Fibroblast of skin of back (primary cell): ENCODE data around the gene TBC1D10A.
"Not testable (repeated sequence)": the region's sequence is repeated elsewhere in the genome, so short reads cannot be mapped to it uniquely, and the experiment has no call there.

Source experiments
- DNase-seq: peaks from one replicate; pipeline ENCODE4 v3.0.0-alpha.2; 2013

Gene TBC1D10A

GRCh38 chr22:30347255-30347892 lies 20.6 kb upstream of the TBC1D10A start:
- DNase-seq, result no peak

DNA sequence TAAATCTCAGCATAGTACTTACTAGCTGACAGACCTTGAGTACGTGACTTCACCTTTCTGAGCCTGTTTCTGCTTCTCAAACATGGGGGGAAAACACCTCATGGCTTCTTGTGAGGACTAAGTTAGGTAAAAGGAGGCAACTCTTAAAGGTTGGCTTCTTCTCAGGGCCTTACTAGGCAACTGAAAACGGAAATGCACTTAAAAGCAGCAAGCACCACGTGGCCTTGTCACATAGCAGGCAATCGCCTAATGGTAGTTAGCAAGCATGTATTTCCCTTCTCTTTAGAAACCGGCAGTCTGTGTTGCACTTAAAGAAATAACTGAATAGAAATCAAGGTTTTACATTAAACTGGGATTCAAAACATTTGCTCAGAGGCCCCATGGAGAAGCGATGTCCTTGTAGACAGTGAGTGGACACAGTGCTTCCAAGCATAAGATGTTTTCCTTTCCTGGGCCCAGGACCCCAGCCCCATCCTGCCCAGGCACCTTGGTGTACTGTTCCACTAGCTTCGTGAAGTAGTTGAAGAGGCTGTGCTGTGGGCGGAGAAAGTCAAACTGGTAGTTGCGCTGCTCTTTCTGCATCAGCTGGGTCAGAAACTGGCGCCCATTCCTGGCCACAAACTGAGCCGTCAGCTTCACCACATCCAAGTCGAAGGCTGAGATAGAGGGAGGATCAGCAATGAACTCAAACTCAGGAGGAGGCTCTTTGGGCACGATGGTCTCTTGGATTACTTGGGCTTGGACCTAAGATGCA lies 17.9 kb upstream of the TBC1D10A start:
- DNase-seq, result no peak

- no peak for DNase-seq
Measured at GRCh38 chr22:30340911-30341685, 14.4 kb upstream of the TBC1D10A start.

DNA sequence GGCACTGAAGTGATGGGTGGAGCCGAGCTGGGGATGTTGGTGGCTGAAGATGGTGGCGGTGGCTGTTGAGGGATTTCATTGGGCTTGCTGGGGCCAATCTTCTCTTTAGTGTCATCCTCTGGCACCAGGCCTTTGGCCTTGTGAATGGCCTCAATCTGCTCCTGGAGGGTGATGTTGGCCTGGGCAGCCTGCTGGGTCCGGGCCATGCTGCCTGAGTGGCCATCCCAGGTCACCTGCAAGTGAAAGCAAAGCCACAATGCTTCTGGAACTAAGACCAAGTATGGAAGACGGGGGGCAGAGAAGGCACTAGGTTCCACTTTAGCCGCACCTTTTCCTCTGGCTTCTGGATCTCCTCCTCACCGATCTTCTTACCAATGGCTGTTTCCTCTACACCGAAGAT lies 12.1 kb upstream of the TBC1D10A start:
- no peak for DNase-seq

DNA sequence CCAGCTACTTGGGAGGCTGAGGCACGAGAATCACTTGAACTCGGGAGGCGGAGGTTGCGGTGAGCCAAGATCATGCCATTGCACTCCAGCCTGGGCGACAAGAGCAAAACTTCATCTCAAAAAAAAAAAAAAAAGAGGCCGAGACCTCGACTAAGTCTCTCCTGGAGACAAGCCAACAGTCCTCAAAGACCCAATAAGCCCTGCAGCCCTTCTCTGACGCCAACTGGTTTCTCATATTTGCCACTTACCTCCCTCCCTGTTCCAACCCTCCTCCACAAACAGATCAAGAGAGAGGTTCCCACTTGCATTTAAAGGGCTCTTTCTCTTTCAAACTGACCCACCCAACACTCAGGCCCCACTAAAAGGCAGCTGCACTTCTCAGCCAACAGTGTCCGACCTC lies 11.6 kb upstream of the TBC1D10A start:
- DNase-seq, result not testable (repeated sequence)

- DNase-seq, result no peak
Measured at GRCh38 chr22:30337461-30337778, 10.7 kb upstream of the TBC1D10A start.

GRCh38 chr22:30336752-30337460 lies 10.2 kb upstream of the TBC1D10A start:
- DNase-seq, result no peak

DNA sequence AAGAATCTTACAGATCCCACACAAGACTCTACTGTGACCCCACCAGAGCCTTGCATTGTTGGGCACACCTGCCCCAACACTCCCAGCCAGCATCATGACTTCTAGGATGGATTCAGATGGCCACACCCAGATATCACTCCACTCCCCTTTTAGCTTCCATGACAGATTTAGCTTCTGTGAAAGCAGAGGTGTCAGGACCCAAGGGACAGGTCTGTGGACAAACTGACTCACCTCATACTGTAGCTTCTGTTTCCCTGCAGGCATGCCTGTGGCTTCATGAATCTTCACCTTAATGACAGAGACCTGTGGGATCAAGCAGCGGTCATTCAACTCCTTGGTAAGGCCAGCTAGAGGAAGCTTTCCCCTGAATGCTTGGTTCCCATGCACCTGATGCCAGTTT lies 8.5 kb upstream of the TBC1D10A start:
- no peak for DNase-seq

GRCh38 chr22:30334646-30335045 lies 7.9 kb upstream of the TBC1D10A start:
- DNase-seq, result no peak

- DNase-seq, result no peak
Measured at GRCh38 chr22:30333707-30334087, 7.0 kb upstream of the TBC1D10A start.

GRCh38 chr22:30332994-30333706 lies 6.4 kb upstream of the TBC1D10A start:
- no peak for DNase-seq

DNA sequence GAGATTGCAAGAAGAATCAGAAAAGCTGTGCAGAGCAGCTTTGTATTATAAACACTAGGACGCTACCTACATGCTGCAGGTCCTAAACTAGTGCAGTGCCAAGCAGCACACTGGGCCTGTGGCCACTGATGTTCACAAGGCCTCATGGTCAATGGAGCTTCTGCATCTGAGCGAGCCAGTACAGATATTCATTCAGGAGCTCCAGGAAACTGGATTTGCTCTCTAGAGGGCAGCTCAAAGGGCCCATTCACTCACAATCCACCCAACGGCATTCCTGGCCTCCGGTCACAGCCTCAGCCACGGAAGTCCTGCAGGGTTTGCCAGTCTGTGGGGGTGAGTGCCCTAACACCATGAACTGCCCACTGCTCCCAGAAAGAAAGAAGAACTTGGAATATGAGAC lies 5.8 kb upstream of the TBC1D10A start:
- DNase-seq, result no peak

DNA sequence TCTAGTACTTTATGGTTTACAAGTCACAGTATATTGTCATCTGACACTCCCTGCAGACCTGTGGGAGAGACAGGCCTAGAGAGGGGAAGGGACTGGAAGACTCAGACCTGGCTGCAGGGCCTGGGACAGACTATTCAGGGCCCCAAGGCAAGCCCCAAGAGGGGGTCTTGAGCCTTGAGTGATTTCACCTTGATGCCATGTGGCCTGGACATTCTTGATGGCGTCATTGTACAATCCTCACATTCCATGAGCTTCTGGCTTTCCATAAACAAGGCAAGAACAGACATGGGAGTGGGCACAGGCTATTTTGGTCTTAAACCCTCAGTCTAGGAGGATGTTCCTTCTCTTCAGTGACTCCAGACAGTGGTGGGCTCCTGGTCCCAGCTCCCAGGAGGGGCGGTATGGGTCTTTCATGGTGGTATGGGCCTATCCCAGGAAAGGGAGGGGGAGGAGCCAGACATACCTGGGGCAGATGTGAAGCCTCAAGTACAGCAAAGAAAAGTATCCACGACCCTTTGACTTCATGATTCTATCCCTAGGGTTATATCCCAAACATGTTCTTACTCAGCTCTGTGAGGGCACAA lies 1.8 kb upstream of the TBC1D10A start:
- peak; percentile 62 for DNase-seq

GRCh38 chr22:30327864-30328345 lies 1.2 kb upstream of the TBC1D10A start:
- no peak for DNase-seq

- DNase-seq, result no peak
Measured at GRCh38 chr22:30326255-30326705, 461 bp downstream of the TBC1D10A start.

DNA sequence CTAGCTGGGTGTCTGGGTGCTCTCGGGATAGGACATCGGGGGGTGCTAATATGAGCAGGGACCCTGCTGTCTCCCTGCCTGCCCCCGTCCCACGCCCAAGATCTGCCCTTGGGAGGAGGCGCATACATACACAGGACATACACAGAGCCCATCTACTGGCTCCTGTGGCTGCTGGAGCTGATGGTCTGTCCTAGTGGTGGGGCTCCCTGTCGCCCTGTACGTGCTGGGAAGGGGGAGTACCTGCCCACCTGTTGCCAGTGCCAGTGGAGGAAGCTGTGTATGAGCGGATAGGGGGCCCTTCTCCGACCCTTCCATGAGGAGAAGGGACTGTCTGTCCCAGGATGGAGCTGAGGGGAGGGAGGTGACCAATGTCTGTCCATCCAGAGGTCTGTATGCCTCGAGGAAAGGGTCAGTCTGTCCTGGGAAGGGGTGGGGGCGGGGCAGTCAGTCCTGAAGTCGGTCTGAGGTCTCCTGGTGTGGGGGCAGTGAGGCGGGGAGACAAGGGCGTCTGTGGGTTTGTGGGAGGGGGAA lies 952 bp downstream of the TBC1D10A start:
- no peak for DNase-seq

GRCh38 chr22:30325065-30325720 lies 1.5 kb downstream of the TBC1D10A start:
- peak; percentile 90 for DNase-seq

GRCh38 chr22:30324014-30324730 lies 2.6 kb downstream of the TBC1D10A start:
- peak; percentile 61 for DNase-seq

DNA sequence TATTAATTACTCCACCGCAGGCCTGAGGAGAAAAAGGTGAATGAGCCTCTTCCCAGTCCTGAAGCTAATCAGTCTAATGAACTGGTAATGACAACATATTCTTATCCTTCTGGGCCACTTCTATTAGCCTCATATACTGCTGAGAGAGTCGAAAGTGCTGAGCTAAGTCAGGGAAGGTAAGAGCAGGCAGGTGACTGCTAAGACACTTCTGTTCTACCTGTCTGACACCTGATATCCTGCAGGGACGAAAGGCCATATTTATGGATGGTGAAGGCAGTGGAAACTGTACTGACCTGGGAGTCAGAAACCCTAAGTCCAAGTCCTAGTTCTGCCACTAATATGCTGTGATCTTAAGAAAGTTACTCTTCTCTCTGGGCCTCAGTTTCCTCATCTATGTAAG lies 3.5 kb downstream of the TBC1D10A start:
- no peak for DNase-seq

GRCh38 chr22:30321461-30321860 lies 5.3 kb downstream of the TBC1D10A start:
- no peak for DNase-seq
